Esophagus squamous epithelium (tissue), 5 donors: ENCODE data around the gene SPAG9. TPM values are rescaled to one million over a fixed set of nuclear protein-coding genes. Genes with fewer than 3 reads are reported as not detected.
"Not testable (repeated sequence)": the region's sequence is repeated elsewhere in the genome, so short reads cannot be mapped to it uniquely, and the experiment has no call there.

ENCODE experiments used
- DNase-seq: peaks from one replicate; lab custom pipeline; 2025; lab: John Stamatoyannopoulos, UW
- H3K27ac ChIP-seq, 4 donors: fragments of 200-600 bp; sonication (generic); one replicate each; pipeline ENCODE4 v1.5.1; 2016 to 2019; ENCODE audit warnings: mild to moderate bottlenecking in 1 of 4
- H3K27me3 ChIP-seq, 4 donors: fragments of 200-600 bp; sonication (generic); 1 replicate in 3 of 4; 2 replicates in 1 of 4; pipeline versions ENCODE4 v1.5.1 to v1.6.0; 2017 to 2021; ENCODE audit warnings: antibody characterized with exemption in 1 of 4
- H3K36me3 ChIP-seq, 3 donors: fragments of 200-600 bp; sonication (generic); one replicate each; pipeline ENCODE4 v1.5.1; 2016 to 2019
- H3K4me1 ChIP-seq, 3 donors: fragments of 200-600 bp; sonication (generic); one replicate each; pipeline ENCODE4 v1.5.1; 2017 to 2019
- H3K4me3 ChIP-seq, 4 donors: fragments of 200-600 bp; sonication (generic); 1 replicate in 3 of 4; 2 replicates in 1 of 4; pipeline ENCODE4 v1.5.1; 2016 to 2019; ENCODE audit warnings: mild to moderate bottlenecking in 2 of 4, moderate library complexity in 1 of 4
- H3K9me3 ChIP-seq, 3 donors: fragments of 200-600 bp; sonication (generic); one replicate each; pipeline ENCODE4 v1.5.1; 2016 to 2019
- POLR2A ChIP-seq, 4 donors: fragments of 450-650 bp; IDR thresholded peaks; one replicate each; pipeline ENCODE4 v1.6.1; 2017; ENCODE audit warnings: antibody characterized with exemption in 4 of 4, mild to moderate bottlenecking in 4 of 4, moderate library complexity in 3 of 4
- WGBS, 2 donors: methylation state at CpG; one replicate each; pipeline ENCODE4 v1.1.5; 2018; 5-methylcytosine and 5-hydroxymethylcytosine counted together
- intact Hi-C: fragments of 100-400 bp; cut with DNase I; formaldehyde crosslinking; loops from one replicate; pipeline ENCODE4 v1.15.0; 2022
- total RNA-seq, 4 donors: library from RNA; depleted of rRNA; stranded (reverse); fragments of >200 nt; gene quantifications; one replicate each; pipeline ENCODE4 v1.1.0, GENCODE V29; 2016
- TF ChIP-seq, protein P1 (sequence below), 6 experiments: fragments of 450-650 bp in 4 of 6; fragments of 200-600 bp in 2 of 6; sonication (generic) in 2 of 6; IDR thresholded peaks; one replicate each; pipeline ENCODE4 v1.5.1; 2016 to 2019; ENCODE audit warnings: antibody characterized with exemption in 6 of 6, mild to moderate bottlenecking in 4 of 6, moderate library complexity in 4 of 6
- donor health status: DM: yes; HTN: yes; CAD: no.

Gene SPAG9
- total RNA-seq, 4 donors from 2014 or later, result 25.6 to 88.5 (median 49.9) TPM

DNA sequence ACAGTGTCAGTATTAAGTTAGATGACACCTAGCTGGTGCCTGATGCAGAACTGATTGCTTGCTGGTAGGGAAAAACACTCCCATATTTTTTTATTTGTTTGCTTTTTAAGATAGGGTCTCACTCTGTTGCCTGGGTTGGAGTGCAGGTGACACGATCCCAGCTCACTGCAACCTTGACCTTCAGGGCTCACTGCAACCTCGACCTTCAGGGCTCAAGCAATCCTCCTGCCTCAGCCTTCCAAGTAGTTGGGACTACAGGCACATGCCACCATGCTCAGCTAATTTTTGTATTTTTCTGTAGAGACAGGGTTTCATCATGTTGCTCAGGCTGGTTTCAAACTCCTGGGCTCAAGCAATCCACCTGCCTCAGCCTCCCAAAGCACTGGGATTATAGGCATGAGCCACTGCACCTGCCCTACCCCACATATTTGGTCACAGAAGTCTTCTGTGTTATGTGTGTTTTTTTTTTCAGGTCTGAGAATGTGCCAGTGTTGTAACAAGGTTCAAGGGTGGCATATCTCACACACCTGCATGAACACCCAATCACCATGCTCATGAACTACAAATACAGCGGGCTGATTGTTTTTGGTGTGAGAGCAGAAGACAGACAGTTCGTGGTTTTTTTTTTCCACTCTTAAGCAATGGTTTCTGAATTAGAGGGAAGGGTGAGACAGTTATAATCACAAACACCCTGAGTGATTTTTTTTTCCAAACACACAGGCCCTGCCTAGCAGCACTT is 22.8 kb downstream of the SPAG9 start:
- 79 to 80% methylated on average over 4 of the region's 4 CpGs for WGBS, 2 donors
- H3K27ac ChIP-seq, result no peak overlapping the region
- no peak for TF ChIP-seq POLR2A (IDR thresholded peaks at IDR 0.05)
- TF ChIP-seq, protein P1, sequence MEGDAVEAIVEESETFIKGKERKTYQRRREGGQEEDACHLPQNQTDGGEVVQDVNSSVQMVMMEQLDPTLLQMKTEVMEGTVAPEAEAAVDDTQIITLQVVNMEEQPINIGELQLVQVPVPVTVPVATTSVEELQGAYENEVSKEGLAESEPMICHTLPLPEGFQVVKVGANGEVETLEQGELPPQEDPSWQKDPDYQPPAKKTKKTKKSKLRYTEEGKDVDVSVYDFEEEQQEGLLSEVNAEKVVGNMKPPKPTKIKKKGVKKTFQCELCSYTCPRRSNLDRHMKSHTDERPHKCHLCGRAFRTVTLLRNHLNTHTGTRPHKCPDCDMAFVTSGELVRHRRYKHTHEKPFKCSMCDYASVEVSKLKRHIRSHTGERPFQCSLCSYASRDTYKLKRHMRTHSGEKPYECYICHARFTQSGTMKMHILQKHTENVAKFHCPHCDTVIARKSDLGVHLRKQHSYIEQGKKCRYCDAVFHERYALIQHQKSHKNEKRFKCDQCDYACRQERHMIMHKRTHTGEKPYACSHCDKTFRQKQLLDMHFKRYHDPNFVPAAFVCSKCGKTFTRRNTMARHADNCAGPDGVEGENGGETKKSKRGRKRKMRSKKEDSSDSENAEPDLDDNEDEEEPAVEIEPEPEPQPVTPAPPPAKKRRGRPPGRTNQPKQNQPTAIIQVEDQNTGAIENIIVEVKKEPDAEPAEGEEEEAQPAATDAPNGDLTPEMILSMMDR (IDR thresholded peaks at IDR 0.05), result no peak
- H3K9me3 ChIP-seq, result no peaks in the 10 kb centered on the region
- intact Hi-C loops, result no loop called here
- no peaks in the 10 kb centered on the region for H3K36me3 ChIP-seq
- H3K4me3 ChIP-seq, result no peak overlapping the region
- H3K4me1 ChIP-seq, result peaks cover 0 to 13% (median 0%) of the 10 kb centered on the region in 3 donors
- DNase-seq, result no peak
- no peaks in the 10 kb centered on the region for H3K27me3 ChIP-seq

DNA sequence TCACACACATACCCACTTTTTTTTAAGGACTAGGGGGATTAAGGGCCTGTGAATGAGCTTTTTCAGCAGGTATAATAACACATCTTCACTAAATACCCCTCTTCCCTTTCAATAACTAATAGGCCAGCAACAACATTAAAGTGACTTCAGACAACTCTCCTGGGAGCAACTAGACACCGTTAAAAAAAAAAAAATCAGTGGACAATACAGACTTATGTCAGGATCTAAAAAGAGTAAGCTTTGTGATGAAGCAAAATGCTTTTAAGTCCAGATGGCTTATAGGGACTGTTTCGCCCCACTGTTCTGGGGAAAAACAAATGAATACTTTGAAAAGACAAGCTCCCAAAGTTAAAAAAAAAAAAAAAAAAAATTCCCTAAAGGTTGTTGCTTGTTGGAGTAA is 29.0 kb downstream of the SPAG9 start:
- Histone ChIP-seq H3K27me3 (no peaks in the 10 kb centered on the region), H3K27ac (no peak overlapping the region), H3K4me3 (no peak overlapping the region), H3K9me3 (no peaks in the 10 kb centered on the region), H3K36me3 (no peaks in the 10 kb centered on the region), H3K4me1 (peaks cover 0 to 18% (median 0%) of the 10 kb centered on the region in 3 donors)
- no peak for DNase-seq
- 61 to 63% methylated on average over 1 to 2 of the region's 2 CpGs for WGBS, 2 donors
- no peak for TF ChIP-seq POLR2A (IDR thresholded peaks at IDR 0.05)
- TF ChIP-seq, protein P1 (IDR thresholded peaks at IDR 0.05), result no peak
- intact Hi-C loops, result no loop called here

DNA sequence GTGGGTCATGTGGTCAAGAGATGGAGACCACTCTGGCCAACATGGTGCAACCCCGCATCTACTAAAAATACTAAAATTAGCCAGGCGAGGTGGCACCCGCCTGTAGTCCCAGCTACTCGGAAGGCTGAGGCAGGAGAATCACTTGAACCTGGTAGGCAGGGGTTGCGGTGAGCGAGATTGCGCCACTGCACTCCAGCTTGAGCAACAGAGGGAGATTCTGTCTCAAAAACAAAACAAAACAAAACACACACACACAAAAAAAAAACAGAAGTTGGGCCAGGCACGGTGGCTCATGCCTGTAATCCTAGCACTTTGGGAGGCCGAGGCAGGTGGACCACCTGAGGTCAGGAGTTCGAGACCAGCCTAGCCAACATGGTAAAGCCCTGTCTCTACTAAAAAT is 31.8 kb downstream of the SPAG9 start:
- H3K36me3 ChIP-seq, H3K27ac ChIP-seq, intact Hi-C loops, DNase-seq, H3K4me3 ChIP-seq, H3K9me3 ChIP-seq, H3K27me3 ChIP-seq: not testable (repeated sequence)
- WGBS, 2 donors, result 82 to 91% methylated on average over 10 of the region's 10 CpGs
- H3K4me1 ChIP-seq, result peaks cover 0 to 36% (median 0%) of the 10 kb centered on the region in 3 donors

DNA sequence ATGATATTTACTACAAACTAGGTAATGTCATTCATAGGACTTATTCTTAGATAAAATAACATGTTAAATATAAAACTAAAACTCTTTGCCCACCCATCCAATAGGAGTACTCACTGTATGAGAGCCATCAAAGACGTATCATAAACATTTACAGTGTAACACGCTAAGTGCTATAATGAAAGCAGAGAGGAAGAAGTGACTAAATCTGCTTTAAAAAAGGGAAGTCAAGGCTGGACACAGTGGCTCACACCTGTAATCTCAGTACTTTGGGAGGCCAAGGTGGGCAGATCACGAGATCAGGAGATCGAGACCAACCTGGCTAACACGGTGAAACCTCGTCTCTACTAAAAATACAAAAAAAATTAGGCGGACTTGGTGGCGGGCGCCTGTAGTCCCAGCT is 32.4 kb downstream of the SPAG9 start:
- Histone ChIP-seq H3K27ac (no peak overlapping the region), H3K9me3 (no peaks in the 10 kb centered on the region), H3K36me3 (no peaks in the 10 kb centered on the region), H3K4me1 (peaks cover 0 to 34% (median 0%) of the 10 kb centered on the region in 3 donors), H3K4me3 (no peak overlapping the region), H3K27me3 (no peaks in the 10 kb centered on the region)
- intact Hi-C loops, result no loop called here
- TF ChIP-seq, protein P1 (IDR thresholded peaks at IDR 0.05), result no peak
- no peak for TF ChIP-seq POLR2A (IDR thresholded peaks at IDR 0.05)
- 87 to 90% methylated on average over 6 to 9 of the region's 9 CpGs for WGBS, 2 donors
- DNase-seq, result no peak

DNA sequence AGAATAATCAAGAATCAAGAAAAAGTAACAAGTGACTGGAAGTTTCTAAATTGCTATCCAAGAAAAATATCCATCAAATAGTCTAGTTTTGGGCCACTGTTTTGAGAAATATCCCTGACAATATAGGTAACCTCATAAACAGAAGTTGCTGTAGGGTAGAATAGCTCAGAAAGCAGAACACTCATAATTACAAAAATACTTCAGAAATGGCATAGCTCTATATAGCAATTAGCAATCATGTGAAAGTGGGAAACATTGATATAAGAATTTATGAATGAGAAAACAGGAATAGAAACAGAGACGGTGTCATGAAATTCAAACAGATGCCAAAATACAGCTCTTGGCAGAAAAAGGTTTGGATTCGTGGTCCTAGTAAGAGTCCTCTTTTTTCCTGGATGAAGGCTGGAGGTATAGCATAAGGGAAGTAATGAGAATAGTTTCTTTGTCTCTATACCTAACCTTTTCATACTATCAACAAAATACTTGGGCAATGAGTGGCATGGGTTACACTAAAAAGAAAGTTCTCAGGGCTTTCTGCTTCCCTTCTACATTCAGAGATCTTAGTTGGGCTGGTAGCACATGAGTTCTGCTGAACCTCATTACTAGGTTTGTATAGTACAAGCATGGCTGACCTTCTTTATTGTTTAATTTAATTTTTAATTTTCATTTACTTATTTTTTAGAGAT is 33.5 kb downstream of the SPAG9 start:
- Histone ChIP-seq H3K36me3 (no peaks in the 10 kb centered on the region), H3K9me3 (no peaks in the 10 kb centered on the region), H3K4me3 (no peak overlapping the region), H3K27ac (no peak overlapping the region), H3K27me3 (no peaks in the 10 kb centered on the region), H3K4me1 (peaks cover 0 to 34% (median 0%) of the 10 kb centered on the region in 3 donors)
- intact Hi-C loops, result no loop called here
- no peak for DNase-seq
- 56 to 77% methylated on average over 2 of the region's 2 CpGs for WGBS, 2 donors
- no peak for TF ChIP-seq POLR2A (IDR thresholded peaks at IDR 0.05)
- TF ChIP-seq, protein P1 (IDR thresholded peaks at IDR 0.05), result no peak
